Measurements from ENCODE around the gene TP53INP2.

Gene TP53INP2

GRCh38 chr20:34732523-34732922 is 28.4 kb downstream of the TP53INP2 start:
- no peak for DNase-seq

GRCh38 chr20:34736106-34736735 is 32.1 kb downstream of the TP53INP2 start:
- DNase-seq = no peak

- DNase-seq = no peak
These were observed 38.9 kb downstream of the TP53INP2 start for GRCh38 chr20:34743039-34743438.

DNA sequence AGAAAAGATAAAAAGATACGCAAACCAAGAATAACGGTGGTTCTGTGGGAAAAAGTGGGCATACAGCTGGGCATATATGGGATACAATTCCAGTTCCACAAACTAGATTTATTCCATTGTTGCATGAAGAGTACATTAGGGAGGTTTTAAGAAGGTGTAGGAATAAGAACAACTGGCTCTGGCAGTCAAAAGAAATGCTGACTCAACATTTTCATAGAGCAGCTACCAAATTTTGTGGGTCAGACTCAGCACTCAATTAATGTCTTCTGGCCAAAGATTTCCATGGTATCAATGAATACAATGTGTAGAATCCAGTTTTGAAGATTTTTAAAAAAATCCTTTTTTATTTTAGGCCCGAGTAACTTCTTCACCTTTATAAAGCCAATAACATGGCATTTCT is 40.2 kb downstream of the TP53INP2 start:
- DNase-seq = no peak

DNA sequence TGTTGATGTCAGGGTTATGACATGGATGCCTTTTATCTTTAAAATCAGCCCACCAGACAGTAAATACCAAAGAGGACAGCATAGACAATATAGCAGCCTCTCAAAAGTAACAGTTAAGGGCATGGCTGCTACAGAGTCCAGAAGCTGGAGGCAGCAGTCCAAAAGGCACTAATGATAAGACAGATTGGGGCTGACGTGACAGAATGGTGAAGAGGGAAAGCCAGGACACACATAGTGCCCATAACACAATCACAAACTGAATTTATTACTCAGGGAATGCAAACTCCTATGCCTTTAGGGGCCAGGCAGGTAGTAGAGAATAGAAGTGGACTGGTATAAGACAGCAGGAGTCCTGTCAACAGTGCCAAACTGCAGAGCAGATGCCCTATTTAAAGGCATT is 40.7 kb downstream of the TP53INP2 start:
- no peak for DNase-seq

GRCh38 chr20:34746674-34747073 is 42.5 kb downstream of the TP53INP2 start:
- no peak for DNase-seq

DNA sequence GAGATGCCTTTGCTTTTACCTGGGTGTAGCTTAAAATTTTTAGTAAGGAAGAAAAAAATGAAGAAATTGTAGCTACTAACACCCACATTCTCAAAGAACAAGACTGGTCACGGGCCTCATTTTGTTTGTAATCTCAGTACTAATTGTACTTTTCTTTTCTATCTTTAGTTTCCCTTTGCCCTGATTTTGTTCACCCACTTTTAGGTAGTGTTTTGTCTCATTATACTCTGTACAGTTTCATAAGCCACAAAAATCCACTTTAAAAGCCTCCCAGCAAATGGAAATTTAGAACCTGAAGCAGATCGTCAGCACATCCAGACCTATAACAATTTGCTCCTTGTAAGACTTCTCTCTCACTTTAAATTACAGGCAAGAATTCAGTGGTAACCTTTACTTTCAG is 43.3 kb downstream of the TP53INP2 start:
- DNase-seq = no peak

DNA sequence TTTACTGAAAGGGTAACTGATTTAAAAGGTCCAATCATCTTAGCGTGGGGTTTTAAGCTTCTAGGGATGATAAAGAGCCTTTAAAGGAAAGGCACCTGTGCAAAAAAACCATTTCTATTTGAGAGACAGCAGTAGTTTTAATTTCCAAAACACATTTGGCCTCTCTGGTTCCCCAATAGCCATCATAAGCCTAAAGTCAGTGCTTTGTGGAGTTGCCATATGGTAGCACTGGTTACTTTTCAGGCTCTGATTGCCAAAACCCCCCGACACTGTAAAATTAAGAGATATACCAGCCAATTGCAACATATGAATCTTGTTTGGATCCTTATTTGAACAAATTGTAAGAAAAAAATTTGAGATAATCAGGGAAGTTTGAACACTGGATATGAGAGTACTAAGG is 44.6 kb downstream of the TP53INP2 start:
- DNase-seq = no peak

- no peak for DNase-seq
These were observed 46.3 kb downstream of the TP53INP2 start for GRCh38 chr20:34750484-34750883.

GRCh38 chr20:34751453-34751852 is 47.3 kb downstream of the TP53INP2 start:
- DNase-seq = no peak

- DNase-seq = no peak
These were observed 49.7 kb downstream of the TP53INP2 start for GRCh38 chr20:34753706-34754461.

- DNase-seq = no peak
These were observed 50.5 kb downstream of the TP53INP2 start for GRCh38 chr20:34754611-34755010.

- DNase-seq = no peak
These were observed 51.2 kb downstream of the TP53INP2 start for GRCh38 chr20:34755367-34755766.

GRCh38 chr20:34762031-34762555 is 57.9 kb downstream of the TP53INP2 start:
- no peak for DNase-seq

All from CD4-positive, alpha-beta T cell treated with Interleukin-1 beta for 1 hour (primary cell).